Measurements from ENCODE around the gene CEBPZOS.

DNA sequence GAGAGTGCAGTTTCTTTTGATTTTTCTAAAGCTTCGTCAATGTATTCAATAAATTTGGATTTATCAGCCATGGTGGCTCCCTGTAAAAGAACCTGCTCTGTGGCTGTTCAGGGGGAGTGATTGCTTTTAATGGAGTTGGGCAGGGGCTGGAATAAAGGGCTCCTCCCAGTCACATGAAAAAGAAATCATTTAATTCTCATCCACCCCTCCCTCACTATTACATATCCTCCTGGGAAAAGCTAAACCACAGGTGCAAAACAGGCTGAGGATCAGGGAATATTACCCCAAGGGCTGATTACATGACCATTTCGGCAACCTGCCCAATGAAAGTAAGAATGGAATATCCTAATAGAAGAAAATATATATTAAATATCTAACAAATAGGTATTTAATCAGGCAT lies 7.7 kb upstream of the CEBPZOS start, which contains the start of gene SULT6B1:
- TF ChIP-seq, protein P1, sequence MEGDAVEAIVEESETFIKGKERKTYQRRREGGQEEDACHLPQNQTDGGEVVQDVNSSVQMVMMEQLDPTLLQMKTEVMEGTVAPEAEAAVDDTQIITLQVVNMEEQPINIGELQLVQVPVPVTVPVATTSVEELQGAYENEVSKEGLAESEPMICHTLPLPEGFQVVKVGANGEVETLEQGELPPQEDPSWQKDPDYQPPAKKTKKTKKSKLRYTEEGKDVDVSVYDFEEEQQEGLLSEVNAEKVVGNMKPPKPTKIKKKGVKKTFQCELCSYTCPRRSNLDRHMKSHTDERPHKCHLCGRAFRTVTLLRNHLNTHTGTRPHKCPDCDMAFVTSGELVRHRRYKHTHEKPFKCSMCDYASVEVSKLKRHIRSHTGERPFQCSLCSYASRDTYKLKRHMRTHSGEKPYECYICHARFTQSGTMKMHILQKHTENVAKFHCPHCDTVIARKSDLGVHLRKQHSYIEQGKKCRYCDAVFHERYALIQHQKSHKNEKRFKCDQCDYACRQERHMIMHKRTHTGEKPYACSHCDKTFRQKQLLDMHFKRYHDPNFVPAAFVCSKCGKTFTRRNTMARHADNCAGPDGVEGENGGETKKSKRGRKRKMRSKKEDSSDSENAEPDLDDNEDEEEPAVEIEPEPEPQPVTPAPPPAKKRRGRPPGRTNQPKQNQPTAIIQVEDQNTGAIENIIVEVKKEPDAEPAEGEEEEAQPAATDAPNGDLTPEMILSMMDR (IDR thresholded peaks at IDR 0.05) = no peak
- TF ChIP-seq POLR2AphosphoS5 (IDR thresholded peaks at IDR 0.05) = no peak
- TF ChIP-seq POLR2A (IDR thresholded peaks at IDR 0.05) = no peak
- no peak for TF ChIP-seq EP300 (IDR thresholded peaks at IDR 0.05)

Data from stomach (tissue), 4 donors.